Lower lobe of right lung (tissue), 2 donors: ENCODE data around the gene ANTXR2. TPM values are rescaled to one million over a fixed set of nuclear protein-coding genes. Genes with fewer than 3 reads are reported as not detected.

Experiments used
- ATAC-seq, 2 donors: fragments of 200-7000 bp; cut with Tn5 transposase; one replicate each; pipeline ENCODE4 v1.9.1; 2020 to 2022; ENCODE audit warnings: mild to moderate bottlenecking in 2 of 2, moderate library complexity in 2 of 2
- DNase-seq: peaks from one replicate; pipeline ENCODE4 v3.0.0-alpha.2; 2020
- H3K27ac ChIP-seq: fragments of 200-600 bp; one replicate; pipeline ENCODE4 v1.8.0; 2022
- H3K27me3 ChIP-seq: fragments of 200-600 bp; one replicate; pipeline ENCODE4 v1.8.0; 2022; ENCODE audit warnings: low read depth
- H3K36me3 ChIP-seq: fragments of 200-600 bp; one replicate; pipeline ENCODE4 v1.8.0; 2022; ENCODE audit warnings: mild to moderate bottlenecking
- H3K4me1 ChIP-seq: fragments of 200-600 bp; one replicate; pipeline ENCODE4 v1.8.0; 2022
- H3K4me3 ChIP-seq: fragments of 200-600 bp; one replicate; pipeline ENCODE4 v1.8.0; 2022; ENCODE audit warnings: mild to moderate bottlenecking
- H3K9me3 ChIP-seq: fragments of 200-600 bp; one replicate; pipeline ENCODE4 v1.8.0; 2022
- intact Hi-C: fragments of 100-400 bp; cut with DNase I; formaldehyde crosslinking; loops from one replicate; pipeline ENCODE4 v1.11.0; 2022
- total RNA-seq: library from RNA; stranded (reverse); fragmentation: NEBNext Ultra II Directional; extraction: Animal tissue kit (Norgen Biotek cat#: 25700); gene quantifications from one replicate; pipeline ENCODE4 v1.2.1, GENCODE V29; 2021
- TF ChIP-seq, protein P1 (sequence below): fragments of 200-600 bp; IDR thresholded peaks from one replicate; pipeline ENCODE4 v1.8.0; 2022; ENCODE audit warnings: antibody characterized with exemption, mild to moderate bottlenecking
- donor health status: DM: no; HTN: yes; CAD: no; lungs with severe emphysema.

ANTXR2 gene
- total RNA-seq, 1 donor from 2014 or later = 62.8 TPM

DNA sequence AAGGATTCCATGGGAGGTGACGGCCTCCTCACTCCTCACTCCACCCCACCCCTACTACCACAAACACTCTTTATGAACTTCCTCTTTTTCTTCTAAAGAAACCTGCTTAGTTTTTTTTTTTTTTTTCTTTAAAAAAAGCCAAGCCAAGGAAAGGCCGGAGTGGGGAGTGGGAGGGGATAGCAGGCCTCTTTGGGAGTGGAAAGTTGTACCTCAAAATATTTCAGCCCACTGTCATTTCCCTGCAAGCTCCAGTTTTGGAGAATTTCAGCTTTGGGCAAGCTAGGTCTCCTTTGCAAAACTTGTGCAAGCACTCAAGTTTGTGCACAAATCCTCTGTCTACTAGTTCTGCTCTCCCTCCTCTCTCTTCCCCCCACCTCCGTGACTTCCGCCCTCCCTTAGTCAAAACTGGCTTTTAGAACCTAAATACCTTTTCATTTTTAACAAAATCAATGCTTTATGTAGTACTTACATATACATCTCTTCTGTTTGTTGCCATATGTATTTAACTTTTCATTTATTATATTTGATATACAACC, 512 bp upstream of the ANTXR2 start:
- H3K4me1 ChIP-seq = peaks cover 37% of the 10 kb centered on the region
- intact Hi-C loops = no loop called here
- TF ChIP-seq, protein P1, sequence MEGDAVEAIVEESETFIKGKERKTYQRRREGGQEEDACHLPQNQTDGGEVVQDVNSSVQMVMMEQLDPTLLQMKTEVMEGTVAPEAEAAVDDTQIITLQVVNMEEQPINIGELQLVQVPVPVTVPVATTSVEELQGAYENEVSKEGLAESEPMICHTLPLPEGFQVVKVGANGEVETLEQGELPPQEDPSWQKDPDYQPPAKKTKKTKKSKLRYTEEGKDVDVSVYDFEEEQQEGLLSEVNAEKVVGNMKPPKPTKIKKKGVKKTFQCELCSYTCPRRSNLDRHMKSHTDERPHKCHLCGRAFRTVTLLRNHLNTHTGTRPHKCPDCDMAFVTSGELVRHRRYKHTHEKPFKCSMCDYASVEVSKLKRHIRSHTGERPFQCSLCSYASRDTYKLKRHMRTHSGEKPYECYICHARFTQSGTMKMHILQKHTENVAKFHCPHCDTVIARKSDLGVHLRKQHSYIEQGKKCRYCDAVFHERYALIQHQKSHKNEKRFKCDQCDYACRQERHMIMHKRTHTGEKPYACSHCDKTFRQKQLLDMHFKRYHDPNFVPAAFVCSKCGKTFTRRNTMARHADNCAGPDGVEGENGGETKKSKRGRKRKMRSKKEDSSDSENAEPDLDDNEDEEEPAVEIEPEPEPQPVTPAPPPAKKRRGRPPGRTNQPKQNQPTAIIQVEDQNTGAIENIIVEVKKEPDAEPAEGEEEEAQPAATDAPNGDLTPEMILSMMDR = no peak

DNA sequence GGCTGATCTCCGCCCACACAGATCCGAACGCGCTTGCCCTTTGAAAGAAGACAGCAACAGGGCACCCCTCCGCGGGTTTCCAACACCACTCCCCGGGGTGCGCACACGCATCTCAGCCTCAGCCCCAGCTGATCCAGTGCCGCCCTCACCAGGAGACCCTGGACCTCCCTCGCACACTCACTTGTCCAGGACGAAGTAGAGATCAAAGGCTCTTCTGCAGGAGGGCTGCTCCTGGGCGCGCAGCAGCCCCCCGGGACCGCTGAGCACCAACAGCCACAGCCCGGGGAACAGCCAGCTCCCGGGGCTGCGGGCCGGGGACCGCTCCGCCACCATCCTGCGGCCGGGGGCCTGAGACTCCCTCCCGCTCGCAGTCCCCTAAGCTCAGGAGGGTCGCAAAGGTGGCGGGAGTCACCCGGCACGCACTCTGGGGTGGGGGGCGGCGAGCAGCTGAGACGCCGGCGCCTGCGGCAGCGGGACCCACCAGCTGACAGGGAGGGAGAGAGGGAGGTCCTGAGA, 743 bp downstream of the ANTXR2 start:
- Histone ChIP-seq H3K4me3 (peak overlapping the region; percentile 93), H3K36me3 (peaks cover 13% of the 10 kb centered on the region), H3K27me3 (no peaks in the 10 kb centered on the region), H3K9me3 (no peaks in the 10 kb centered on the region), H3K4me1 (peaks cover 37% of the 10 kb centered on the region), H3K27ac (peak overlapping the region; percentile 93)
- ATAC-seq = peak; percentile 65 to 67
- intact Hi-C loops = no loop called here
- TF ChIP-seq, protein P1 = no peak
- DNase-seq = peak; percentile 69

More for the DNA sequence above, 512 bp upstream of the ANTXR2 start:
- H3K27me3 ChIP-seq = no peaks in the 10 kb centered on the region
- DNase-seq = no peak
- H3K9me3 ChIP-seq = no peaks in the 10 kb centered on the region
- peak; percentile 33 to 69 for ATAC-seq
- peak overlapping the region; percentile 93 for H3K4me3 ChIP-seq
- H3K36me3 ChIP-seq = peaks cover 7% of the 10 kb centered on the region
- peak overlapping the region; percentile 93 for H3K27ac ChIP-seq

DNA sequence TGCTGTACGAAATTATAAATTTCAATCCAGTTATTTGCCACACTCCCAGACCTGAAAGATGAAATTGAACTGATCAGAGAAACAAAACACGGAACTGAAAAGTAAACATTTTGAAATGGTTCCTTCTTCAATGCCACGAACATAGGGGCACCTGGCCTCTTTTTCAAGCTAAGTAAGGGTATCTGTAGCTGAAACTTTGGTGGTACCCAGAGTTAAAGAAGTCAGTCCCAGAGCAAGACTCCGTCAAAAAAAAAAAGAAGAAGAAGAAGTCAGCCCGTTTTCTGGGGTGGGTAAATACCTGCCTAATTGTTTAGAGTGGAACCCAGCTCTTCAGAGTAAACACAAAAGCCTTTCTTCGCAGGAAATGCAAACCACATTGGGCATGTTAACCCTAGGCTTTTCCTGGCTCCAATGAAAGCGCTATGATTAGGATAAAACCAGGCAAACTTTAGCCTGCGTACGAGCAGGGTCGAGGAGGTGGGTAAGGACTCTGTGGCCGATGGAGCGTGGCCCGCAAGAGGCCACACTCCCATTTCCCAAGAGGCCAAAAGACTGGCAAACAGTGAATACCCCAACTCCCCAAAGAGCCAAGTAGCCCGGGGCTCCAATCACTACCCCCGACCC, 1.3 kb downstream of the ANTXR2 start:
- Histone ChIP-seq H3K27ac (peak overlapping the region; percentile 93), H3K4me1 (peaks cover 37% of the 10 kb centered on the region), H3K4me3 (peak overlapping the region; percentile 93), H3K27me3 (no peaks in the 10 kb centered on the region), H3K36me3 (peaks cover 19% of the 10 kb centered on the region), H3K9me3 (no peaks in the 10 kb centered on the region)
- intact Hi-C loops = no loop called here
- TF ChIP-seq, protein P1 = no peak
- ATAC-seq (peak; percentile 3 to 10), DNase-seq (no peak)

DNA sequence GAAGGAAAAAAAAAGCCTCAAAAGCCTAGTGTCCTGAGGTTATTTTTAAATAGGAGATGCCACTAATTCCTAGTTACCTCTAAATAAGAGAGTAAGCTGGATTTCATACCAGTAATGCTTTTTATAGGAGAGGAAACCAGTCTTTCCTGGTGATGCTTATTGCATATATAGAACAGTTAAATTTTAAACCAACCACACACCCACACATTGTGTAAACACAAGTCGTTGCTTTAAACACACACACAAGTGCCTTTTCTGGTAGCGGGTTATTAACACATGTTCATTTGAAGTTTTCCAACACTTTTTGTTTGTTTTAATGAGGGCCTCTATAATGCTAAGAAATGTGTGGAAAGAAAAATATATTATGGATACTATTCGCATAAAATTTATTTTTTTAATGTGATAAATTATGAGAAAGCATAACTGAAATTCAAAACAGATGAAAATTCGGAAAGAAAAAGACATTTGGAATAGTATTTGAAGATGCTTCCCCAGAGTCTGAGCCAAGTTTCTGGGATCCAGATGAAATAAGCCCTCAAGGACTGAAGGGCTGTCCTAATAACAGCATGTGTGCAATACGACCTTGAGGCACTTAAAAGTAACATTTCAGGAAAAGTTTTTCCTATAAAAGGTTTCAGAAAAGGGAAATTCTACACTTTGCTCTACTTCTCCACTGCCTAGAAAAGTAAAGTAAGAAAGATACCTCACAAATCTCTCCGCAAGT, 2.0 kb downstream of the ANTXR2 start:
- Histone ChIP-seq H3K9me3 (no peaks in the 10 kb centered on the region), H3K27ac (peak overlapping the region; percentile 93), H3K4me3 (peak overlapping the region; percentile 93)

More for the DNA sequence above, 2.0 kb downstream of the ANTXR2 start:
- no peak for DNase-seq
- peaks cover 26% of the 10 kb centered on the region for H3K36me3 ChIP-seq
- H3K27me3 ChIP-seq = no peaks in the 10 kb centered on the region
- TF ChIP-seq, protein P1 = no peak
- peaks cover 37% of the 10 kb centered on the region for H3K4me1 ChIP-seq
- ATAC-seq = peak in 1 of 2 donors; percentile 24
- intact Hi-C loops = no loop called here
